Gastrocnemius medialis (tissue), 4 donors: ENCODE measurements around the gene ZFHX3.

ENCODE experiments used
- CTCF ChIP-seq, 5 experiments: fragments of 450-650 bp in 3 of 5; fragments of 200-600 bp in 2 of 5; sonication (generic) in 2 of 5; IDR thresholded peaks in 4 of 5; conservative IDR thresholded peaks in 1 of 5; 1 replicate in 4 of 5; 2 replicates in 1 of 5; pipeline ENCODE4 v1.5.1; 2016 to 2019; ENCODE audit warnings: antibody characterized with exemption in 5 of 5, mild to moderate bottlenecking in 3 of 5, moderate library complexity in 3 of 5
- POLR2A ChIP-seq, 2 donors: fragments of 450-650 bp; IDR thresholded peaks; one replicate each; pipeline ENCODE4 v1.6.1; 2017; ENCODE audit warnings: antibody characterized with exemption in 2 of 2, mild to moderate bottlenecking in 2 of 2, moderate library complexity in 2 of 2

DNA sequence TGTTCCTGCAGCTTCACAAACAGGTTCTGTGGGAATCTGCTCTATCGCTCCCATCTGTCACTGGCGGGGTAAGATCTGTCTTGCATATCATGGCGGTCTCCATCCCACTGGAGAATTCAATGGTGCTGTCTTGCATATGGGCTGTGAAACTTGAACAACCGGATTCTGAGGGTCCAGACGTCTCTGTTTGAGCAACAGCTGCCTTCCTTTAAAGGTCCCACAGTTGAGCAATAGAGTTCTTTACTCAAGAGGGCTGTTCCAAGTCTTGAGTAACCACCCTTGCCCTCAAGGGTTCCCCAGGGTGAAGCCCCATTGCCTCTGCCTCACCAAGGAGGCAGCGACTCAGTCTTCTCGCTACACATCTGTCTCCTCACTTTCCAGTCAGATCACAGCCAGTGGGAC, 50.8 kb downstream of the ZFHX3 start:
- no peak for TF ChIP-seq CTCF (IDR thresholded peaks at IDR 0.05 in 4 of 5, conservative IDR thresholded peaks at IDR 0.05 in 1 of 5)
- TF ChIP-seq POLR2A (IDR thresholded peaks at IDR 0.05) = no peak
